Natural killer cell (primary cell): ENCODE results near the gene RAPGEF3. TPM values are rescaled to one million over a fixed set of nuclear protein-coding genes. Genes with fewer than 3 reads are reported as not detected.

Experiments
- ATAC-seq, 3 donors: fragments of 150-1000 bp in 2 of 3; fragments of 200-7000 bp in 1 of 3; cut with Tn5 transposase; 1 replicate in 1 of 3; 2 replicates in 2 of 3; pipeline ENCODE4 v1.10.0; 2021; ENCODE audit warnings: mild to moderate bottlenecking in 2 of 3, moderate library complexity in 2 of 3
- DNase-seq, 2 donors: peaks; one replicate each; pipeline versions ENCODE4 v3.0.0 to v3.0.0-alpha.2; 2013 to 2021; ENCODE audit warnings: mixed read lengths in 1 of 2
- H3K27ac ChIP-seq: one replicate; pipeline ENCODE4 v1.5.1; 2013; ENCODE audit warnings: mild to moderate bottlenecking, low read length
- H3K27me3 ChIP-seq: one replicate; pipeline ENCODE4 v1.6.1; 2013; ENCODE audit warnings: low read length; ENCODE audit not compliant: control insufficient read depth, insufficient read depth
- H3K36me3 ChIP-seq: one replicate; pipeline ENCODE4 v1.6.1; 2013; ENCODE audit warnings: low read length; ENCODE audit not compliant: control insufficient read depth, insufficient read depth
- H3K4me1 ChIP-seq: one replicate; pipeline ENCODE4 v1.6.1; 2013; ENCODE audit warnings: low read length; ENCODE audit not compliant: control insufficient read depth, insufficient read depth
- H3K4me3 ChIP-seq: one replicate; pipeline ENCODE4 v1.5.1; 2013; ENCODE audit warnings: low read length
- H3K9me3 ChIP-seq: one replicate; pipeline ENCODE4 v1.6.1; 2013; ENCODE audit warnings: low read length; ENCODE audit not compliant: control insufficient read depth, insufficient read depth
- H3K27ac Mint-ChIP-seq, 2 donors: one replicate each; pipeline ENCODE4 v1.8.0; 2022; ENCODE audit warnings: mild to moderate bottlenecking in 2 of 2, mixed read lengths in 2 of 2, moderate library complexity in 1 of 2
- H3K27me3 Mint-ChIP-seq, 2 donors: one replicate each; pipeline ENCODE4 v1.8.0; 2022; ENCODE audit warnings: low read depth in 2 of 2, mixed read lengths in 2 of 2
- H3K36me3 Mint-ChIP-seq: one replicate; pipeline ENCODE4 v1.8.0; 2022; ENCODE audit warnings: mixed read lengths
- H3K4me1 Mint-ChIP-seq, 2 donors: one replicate each; pipeline ENCODE4 v1.8.0; 2022; ENCODE audit warnings: mixed read lengths in 2 of 2
- H3K4me3 Mint-ChIP-seq: one replicate; pipeline ENCODE4 v1.8.0; 2022; ENCODE audit warnings: mild to moderate bottlenecking, moderate library complexity, mixed read lengths
- H3K9me3 Mint-ChIP-seq, 2 donors: one replicate each; pipeline ENCODE4 v1.8.0; 2022; ENCODE audit warnings: mixed read lengths in 2 of 2
- CTCF ChIP-seq: fragments of 200-600 bp; IDR thresholded peaks from one replicate; pipeline ENCODE4 v1.8.0; 2022; ENCODE audit warnings: antibody characterized with exemption
- WGBS: methylation state at CpG from one replicate; pipeline ENCODE4 v1.1.7; 2013; ENCODE audit warnings: missing lambda C conversion rate; ENCODE audit not compliant: insufficient coverage; 5-methylcytosine and 5-hydroxymethylcytosine counted together
- intact Hi-C: fragments of 100-400 bp; cut with micrococcal nuclease; formaldehyde crosslinking; loops from one replicate; pipeline ENCODE4 v1.14.2; 2022
- total RNA-seq, 4 donors: library from RNA; stranded (reverse); fragments of 120-200 nt in 1 of 4; gene quantifications; one replicate each; pipeline versions ENCODE4 v1.2.3 to v1.2.4, GENCODE V29; 2013 to 2022

RAPGEF3 gene
- total RNA-seq, 3 donors from 2014 or later (not counting 1 experiment from before 2014, with no cell fraction given), result 0.23 to 0.73 (median 0.49) TPM

- TF ChIP-seq CTCF, result no peak
- peaks cover 3% of the 10 kb centered on the region for H3K36me3 ChIP-seq
- Mint-ChIP-seq H3K4me1 (peaks cover 16 to 44% of the 10 kb centered on the region in 2 donors), H3K27ac (no peak overlapping the region), H3K9me3 (no peaks in the 10 kb centered on the region), H3K36me3 (no peaks in the 10 kb centered on the region), H3K4me3 (no peak overlapping the region), H3K27me3 (peaks cover 0 to 6% of the 10 kb centered on the region in 2 donors)
- no peaks in the 10 kb centered on the region for H3K9me3 ChIP-seq
- ATAC-seq (no peak), DNase-seq (no peak)
- 55% methylated on average over 1 of the region's 1 CpG for WGBS
- H3K27ac ChIP-seq, result no peak overlapping the region
- H3K27me3 ChIP-seq, result peaks cover 3% of the 10 kb centered on the region
- H3K4me3 ChIP-seq, result no peak overlapping the region
- intact Hi-C loops, result no loop called here
- H3K4me1 ChIP-seq, result peaks cover 43% of the 10 kb centered on the region
These were observed 18.5 kb upstream of the RAPGEF3 start for GRCh38 chr12:47777151-47777550.

DNA sequence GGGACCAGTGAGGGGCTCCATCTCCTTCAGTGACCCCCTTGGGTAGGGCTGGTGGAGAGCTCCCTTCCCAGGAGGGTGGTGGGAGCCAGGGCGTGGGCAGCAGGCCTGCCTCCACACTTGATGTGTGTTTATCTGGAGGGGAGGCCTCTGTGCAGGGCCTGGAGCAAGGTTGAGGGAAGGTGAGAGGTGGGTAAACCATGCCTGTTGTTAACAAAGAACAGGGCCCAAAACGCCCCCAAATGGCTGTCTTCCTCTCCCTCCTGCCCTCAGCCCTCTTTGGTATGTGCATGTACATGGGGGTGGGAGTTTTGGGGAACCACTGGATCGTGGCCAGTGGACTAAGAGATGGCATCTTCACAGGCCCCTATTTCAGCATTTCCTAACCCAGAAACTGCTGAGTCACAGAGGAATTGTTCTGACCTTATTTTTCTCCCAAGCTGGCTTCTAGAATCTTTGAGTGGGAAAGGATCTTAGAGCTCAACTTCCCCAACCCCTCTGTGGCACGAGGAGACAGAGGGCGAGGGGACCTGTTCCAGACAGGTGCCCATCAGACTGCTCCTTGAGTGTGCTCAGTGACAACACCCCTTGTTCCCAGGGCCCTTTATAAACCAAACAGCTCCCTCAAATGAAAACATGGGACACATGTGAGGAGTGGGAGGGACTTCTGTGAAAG, 17.9 kb upstream of the RAPGEF3 start:
- Mint-ChIP-seq H3K27ac (no peak overlapping the region), H3K4me1 (peaks cover 16 to 39% of the 10 kb centered on the region in 2 donors), H3K4me3 (no peak overlapping the region), H3K9me3 (no peaks in the 10 kb centered on the region), H3K36me3 (no peaks in the 10 kb centered on the region), H3K27me3 (peaks cover 0 to 6% of the 10 kb centered on the region in 2 donors)
- H3K36me3 ChIP-seq, result no peaks in the 10 kb centered on the region
- peaks cover 3% of the 10 kb centered on the region for H3K27me3 ChIP-seq
- peaks cover 43% of the 10 kb centered on the region for H3K4me1 ChIP-seq
- ATAC-seq (no peak), DNase-seq (no peak)
- WGBS, result 62% methylated on average over 5 of the region's 5 CpGs
- TF ChIP-seq CTCF, result no peak
- no peak overlapping the region for H3K27ac ChIP-seq
- intact Hi-C loops, result no loop called here
- H3K9me3 ChIP-seq, result no peaks in the 10 kb centered on the region
- no peak overlapping the region for H3K4me3 ChIP-seq

GRCh38 chr12:47775100-47775911, 16.6 kb upstream of the RAPGEF3 start:
- WGBS, result 67% methylated on average over 10 of the region's 10 CpGs
- H3K27me3 Mint-ChIP-seq, result peaks cover 0 to 6% of the 10 kb centered on the region in 2 donors
- peak overlapping the region; percentile 88 for H3K4me3 Mint-ChIP-seq
- Histone ChIP-seq H3K4me3 (no peak overlapping the region), H3K9me3 (no peaks in the 10 kb centered on the region), H3K27ac (no peak overlapping the region), H3K36me3 (no peaks in the 10 kb centered on the region), H3K4me1 (peaks cover 43% of the 10 kb centered on the region), H3K27me3 (peaks cover 3% of the 10 kb centered on the region)
- intact Hi-C loops, result no loop called here
- H3K9me3 Mint-ChIP-seq, result no peaks in the 10 kb centered on the region
- ATAC-seq (no peak), DNase-seq (no peak)
- no peak for TF ChIP-seq CTCF
- no peak overlapping the region for H3K27ac Mint-ChIP-seq
- peaks cover 16 to 32% of the 10 kb centered on the region in 2 donors for H3K4me1 Mint-ChIP-seq
- no peaks in the 10 kb centered on the region for H3K36me3 Mint-ChIP-seq
